Measurements from ENCODE around the gene ARVCF.
A peak's percentile ranks its signal among the peaks of the same experiment; 100 is the strongest.

The ARVCF gene

DNA sequence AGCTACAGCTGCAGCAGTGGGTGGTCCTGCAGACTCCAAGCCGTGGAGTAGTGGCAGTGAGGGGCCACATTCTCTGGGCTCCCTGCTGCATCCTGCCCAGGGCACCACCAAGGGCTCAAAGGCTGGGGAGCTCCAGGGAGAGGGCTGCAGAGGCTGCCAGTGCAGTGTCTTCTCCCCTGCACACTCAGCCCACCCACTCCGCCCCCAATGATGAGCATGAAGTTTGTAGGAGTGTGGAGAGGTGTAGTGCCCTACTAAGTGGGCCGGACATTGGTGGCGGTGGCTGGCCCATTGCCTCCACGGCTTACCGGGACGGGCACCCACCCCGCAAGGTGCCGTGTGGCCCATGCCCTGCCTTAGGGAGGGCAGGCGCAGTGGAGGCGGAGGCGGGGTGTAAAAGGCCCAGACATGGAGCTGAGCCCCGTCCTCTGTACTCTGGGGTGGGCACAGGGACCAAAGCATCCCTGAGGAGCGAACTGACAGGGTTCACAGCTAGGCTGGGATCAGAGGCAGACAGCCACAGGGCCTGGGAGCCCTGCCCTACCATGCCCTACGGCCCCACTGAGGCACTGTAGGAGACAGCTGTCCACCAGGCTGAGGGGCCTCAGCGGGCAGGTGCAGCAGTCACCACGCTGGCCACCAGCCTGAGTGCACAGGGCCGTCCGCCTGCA, 18.9 kb downstream of the ARVCF start:
- no peak for DNase-seq

DNA sequence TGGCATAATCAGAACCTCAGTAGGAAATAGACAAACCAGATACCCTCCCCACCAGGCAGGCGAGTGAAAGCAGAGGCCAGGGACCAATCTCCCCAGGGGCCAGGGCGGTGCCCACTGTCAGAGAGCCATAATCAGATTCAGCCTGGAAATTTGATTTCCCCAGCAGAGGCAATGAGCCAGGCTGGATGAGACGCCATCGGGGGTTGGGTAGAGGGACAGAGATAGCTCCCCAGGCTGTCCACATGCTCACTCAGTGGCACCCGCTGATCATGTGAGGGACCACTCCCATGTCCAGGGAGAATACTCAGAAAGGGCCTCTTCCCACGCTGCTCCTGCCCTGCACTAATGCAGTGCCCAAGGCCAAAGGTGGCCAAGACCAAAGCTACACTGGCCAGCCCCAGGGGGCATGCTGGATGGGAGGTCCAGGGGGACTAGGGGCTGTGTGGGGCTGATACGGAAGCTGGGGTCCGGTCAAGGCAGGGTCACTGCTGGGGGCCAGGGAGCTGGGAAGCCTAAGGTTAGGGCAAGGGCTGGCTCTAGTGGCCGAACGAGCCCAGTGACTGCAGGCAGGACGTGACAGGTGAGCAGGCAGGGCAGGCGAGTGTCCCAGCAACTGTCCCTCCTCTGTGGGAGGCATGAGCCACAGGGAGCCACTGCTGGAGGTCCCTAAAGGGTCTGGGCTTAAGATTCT, 19.8 kb downstream of the ARVCF start:
- no peak for DNase-seq

DNA sequence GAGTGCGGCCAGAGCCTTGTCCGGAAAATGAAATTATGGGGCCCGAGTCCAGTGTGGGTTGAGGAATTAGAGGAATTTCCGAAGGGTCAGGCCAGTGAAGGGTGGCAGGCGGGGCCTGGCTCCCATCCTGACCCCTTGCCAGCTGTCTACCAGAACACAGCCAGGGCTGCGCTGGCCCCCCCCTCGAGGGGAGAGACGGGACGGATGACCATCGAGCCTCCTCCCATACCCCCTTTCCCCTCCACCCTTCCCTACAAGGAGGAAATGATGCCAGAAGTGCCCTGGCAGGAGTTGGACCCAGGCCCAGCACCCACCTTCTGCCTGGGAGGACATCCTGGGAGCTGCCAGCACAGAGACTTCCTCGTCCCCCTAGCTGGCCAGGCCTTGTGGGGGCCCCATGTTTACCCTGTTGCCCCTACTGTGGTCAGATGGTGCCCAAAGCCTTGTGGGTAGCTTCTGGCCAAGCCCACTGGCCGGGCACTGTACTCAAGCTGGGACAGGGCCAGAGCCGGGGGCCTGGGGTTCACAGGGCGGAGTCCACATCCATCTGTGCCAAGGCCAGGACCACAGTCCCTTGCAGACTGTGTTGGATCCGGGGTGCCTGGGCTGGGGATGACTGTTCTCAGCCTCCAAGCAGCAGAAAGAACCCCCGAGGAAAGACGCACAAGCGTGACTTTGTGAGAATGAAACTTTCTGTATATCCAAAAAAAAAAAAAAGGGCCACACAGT, 20.8 kb downstream of the ARVCF start:
- no peak for DNase-seq

DNA sequence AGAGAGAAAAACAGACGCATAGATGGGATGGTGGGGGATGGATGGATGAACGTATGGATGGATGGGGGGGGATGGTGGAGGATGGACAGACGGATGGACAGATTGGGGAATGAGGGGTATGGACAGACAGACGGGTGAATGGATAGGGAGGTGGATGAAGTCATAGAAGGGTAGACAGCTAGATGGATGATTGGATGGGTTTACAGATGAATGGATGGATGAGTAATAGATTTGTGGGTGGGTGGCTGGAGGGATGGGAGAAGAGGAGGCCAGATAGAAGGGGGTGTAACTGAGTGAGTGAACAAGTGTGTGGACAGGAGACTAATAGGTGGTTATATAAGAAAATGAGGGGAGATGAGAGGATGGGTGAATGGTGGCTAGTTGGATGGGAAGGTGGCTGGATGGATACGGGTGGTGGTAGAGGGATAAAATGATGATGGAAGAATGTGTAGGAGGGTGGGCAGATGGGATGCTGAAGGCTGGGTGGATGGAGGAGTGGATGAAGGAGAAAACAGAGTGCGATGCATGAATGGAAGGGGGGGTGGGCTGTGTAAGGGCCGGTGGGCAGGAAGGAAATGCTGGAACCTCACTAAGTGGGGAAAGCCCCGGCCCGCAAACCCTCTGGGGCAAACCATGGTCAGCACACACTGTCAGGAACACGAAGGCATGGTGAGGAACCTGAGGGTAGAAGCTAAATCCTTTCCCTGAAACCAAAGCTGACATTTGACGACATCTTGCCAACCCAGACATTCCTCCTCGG, 21.6 kb downstream of the ARVCF start:
- no peak for DNase-seq

DNA sequence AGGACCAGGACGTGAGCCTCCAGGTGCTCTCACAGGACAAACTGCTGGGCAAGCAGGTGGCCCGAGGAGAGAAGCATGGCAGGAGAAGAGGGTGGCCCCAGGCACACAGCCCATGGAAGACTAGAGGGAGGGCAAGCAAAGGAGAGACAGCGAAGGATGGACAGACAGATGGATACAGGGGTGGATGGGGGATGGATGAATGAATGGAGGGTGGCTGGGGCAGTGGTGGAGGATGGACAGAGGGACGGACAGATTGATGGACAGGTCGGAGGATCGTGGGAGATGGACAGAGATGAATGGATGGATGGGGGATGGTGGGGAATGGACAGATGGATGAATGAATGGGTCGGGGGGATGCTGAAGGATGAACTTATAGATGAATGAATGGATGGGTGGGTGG, 22.7 kb downstream of the ARVCF start:
- no peak for DNase-seq

DNA sequence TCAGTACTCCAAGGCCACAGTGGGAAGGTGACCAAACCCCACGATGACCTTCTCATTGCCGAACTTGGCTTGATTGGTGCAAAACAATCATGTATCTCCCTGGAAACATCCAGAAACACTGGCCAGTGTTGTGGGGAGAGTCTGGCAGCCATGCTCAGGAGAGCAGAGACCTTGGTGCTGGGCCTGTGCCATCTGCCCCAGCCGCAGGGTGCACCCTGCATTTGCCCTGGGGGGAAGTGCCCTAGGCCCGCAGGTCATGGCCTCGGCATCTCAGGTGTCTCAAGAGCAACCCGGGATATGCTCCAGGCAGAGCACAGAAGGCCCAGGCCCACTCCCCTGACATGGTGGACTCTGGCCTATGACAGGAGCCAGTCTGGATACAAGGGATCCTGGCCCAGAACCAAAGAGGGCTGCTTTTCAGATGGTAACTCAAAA, 23.7 kb downstream of the ARVCF start:
- no peak for DNase-seq

DNA sequence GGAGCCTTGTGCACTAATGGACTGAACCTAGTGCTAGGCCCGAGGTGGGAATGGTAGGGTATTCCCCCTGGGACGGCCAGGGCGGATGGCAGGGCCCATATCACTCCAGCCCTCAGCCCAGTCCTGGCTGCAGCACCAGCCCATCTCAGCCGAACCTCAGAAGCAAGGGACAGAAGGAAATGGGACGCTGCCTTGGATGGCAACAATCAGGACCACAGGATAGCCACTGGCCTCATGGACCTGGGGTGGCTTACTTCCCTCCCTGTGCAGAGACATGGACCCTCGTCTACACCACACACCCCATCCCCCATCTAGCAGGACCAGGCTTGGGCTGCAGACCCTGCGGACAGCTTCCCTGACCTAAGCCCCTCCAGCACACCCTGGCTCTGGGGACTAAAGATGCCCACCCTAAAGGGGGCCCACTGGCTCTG, 24.1 kb downstream of the ARVCF start:
- DNase-seq, result no peak

DNA sequence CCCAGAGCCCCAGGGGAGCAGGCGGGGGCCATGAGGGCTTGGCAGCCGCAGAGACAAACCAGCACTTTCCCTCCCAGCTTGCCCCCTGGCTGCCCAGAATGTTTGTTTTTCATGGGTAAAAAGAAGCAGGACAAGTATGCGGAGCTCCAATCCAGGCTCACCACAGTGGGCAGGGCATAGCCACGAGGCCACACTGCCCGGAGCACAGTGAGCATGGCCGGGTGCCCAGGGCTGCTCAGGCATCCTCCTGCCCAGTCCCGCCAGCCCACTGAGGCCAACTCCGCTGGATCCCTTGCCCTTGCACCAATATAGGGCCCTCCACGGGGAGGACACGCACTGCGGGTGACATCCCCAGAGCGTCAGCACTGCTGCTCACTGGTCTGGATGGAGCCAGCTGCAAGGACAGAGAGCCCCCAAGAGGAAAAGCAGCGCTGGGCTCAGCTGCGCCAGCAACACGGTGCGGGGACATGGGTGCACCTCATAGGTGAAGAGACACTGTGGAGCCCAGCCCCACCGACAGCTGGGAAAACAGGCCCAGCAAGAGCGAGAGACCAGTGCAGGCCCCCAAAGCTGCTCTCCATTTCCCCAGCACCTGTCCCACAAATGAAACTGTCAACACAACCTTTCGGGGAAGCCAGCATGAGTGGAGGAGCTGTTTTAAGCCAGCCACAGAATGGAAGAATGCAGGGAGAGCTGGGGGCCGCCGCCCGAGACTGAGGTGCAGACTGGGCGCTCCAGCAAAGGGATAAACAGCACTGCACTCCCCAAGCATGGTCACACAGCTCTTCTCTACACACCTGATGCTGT, 24.8 kb downstream of the ARVCF start:
- DNase-seq, result no peak

DNA sequence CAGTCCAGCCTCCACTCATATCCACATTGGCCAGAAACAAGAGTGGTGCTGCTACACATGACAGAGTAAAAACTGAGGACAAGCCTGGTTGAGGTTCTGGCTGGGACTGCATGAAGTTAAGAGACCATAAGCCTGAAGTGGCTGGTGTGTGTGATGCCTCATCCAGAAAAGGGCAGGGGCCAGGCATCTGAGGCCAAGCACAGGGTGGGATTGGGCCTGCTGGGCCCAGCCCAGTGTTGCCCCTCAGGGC, 25.3 kb downstream of the ARVCF start:
- no peak for DNase-seq

DNA sequence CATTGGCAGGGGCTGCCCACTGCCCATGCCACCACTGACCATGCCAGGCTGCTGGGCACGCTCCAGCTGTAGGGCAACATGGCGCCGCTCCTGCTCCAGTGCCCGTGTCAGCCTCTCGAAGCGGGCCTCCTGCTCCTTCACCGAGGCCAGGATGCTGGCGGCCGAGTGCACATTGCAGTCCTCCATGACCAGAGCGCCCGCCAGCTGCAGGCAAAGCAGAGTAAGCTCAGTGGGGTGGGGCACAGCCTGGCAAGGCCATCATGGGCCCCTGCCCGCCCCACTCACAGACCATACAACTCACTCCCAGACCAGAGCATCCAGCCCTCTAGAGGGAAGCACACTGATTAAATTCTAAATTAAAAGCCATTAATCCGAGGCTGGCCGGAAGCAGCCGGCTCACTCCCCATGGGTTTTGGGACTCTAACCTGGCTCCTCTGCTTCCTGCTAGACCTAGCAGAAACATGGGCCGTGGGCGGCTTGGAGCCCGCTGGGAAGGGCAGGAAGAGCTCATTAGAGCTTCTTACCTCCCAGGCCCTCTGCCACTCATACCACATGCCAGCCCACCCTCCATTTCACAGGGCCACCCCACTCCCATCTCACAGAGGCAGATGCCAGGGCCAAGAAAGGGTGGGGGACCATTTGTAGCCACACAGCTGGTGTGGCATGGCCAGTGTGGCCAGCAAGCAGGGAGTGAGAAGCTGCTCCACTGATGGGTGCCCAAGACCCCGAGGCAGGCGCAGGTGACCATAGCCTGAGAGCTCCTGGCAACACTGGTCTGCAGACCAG, 25.8 kb downstream of the ARVCF start:
- no peak for DNase-seq

DNA sequence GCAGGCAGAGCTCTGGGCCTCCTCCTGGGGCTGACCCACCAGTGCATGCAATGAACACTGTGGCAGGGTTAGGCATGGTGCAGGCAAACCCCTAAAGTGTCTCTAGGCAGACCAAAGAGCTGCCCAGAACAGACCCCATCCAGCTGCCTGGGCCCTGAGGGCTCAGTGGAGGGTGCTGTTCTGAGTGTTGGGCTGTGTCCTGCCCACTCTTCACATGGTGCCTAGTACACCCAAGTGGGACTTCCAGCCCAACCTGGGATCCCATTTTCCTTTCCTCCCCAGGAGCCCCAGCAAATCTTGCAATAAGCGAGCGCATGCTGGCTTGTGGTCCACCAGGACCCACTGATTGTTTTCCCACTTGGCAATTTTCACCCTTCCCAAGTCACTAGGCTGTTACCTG, 26.4 kb downstream of the ARVCF start:
- DNase-seq, result no peak

DNA sequence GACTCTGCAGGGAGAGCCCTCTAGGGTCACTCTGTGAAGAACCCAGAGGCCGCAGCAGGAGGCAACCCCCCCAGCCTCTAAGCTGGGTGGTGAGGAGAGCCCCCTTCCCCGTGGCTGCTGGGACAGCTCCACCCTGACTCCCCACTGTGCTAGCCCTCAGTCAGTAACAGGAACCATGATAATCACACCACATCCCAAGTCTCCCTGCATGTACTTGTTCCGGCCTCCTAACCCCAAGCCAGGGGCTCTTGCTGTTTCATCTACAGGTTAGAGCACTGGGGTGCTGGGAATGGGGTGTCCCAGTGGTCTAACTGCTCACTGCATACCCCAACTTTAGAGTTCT, 26.9 kb downstream of the ARVCF start:
- DNase-seq, result no peak

DNA sequence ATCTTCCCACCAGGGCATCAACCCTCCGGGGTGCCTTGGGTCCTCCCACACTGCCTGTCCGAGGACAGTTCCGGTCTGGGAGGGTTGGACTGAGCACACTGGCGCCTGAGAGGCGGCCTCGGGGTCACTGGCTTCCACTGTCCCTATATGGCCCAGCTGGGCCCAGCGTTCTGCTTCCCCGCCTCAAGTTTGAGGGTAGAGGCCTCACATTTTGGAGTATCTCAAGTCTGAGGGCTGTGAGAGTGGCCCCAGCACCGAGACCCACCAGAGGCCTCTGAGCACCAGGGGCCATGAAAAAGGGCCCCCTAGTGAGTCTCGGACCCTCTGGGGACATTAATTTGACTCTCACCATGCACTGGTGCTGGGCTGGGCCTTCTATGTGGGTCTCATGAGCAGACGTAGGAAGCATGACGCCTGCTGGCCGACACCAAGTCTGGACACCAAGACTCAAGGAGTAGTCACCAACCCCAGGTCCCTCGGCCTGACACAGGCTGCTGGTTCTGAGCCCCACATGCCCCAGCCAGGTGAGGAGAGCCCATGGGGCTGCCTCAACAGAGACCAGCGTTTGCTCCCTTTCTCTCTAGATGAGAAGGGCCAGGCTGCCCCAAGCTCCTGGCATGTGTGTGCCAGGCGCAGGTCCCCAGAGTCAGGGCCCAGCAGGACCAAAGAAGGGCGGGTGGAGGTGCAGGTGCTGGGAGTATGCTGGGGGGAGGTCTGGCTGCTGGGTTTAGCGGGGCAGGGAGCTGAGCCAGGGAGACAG, 27.5 kb downstream of the ARVCF start:
- no peak for DNase-seq

DNA sequence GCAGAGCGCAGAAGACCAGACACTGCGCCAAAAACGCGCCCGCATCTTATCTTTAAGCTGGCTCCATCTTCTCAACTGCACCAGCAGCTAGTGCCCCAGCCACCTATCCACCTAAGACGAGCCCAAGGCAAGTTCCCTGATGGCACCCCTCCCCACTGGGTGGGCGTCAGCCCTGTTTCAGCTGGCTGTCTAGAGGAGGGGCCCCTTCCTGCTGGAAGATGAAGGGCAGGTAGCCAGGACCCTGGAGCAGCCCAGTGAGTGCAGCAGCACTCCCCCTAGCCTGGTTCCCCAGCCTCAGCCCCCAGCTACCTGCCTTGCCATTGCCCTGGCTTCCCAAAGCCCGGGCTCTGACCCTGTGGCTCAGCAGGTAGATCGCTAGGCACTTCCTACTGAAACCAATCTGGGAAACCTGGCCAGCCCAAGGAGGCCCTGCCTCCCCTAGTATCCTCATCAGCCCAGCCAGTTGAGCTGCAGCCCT, 28.3 kb downstream of the ARVCF start:
- no peak for DNase-seq

DNA sequence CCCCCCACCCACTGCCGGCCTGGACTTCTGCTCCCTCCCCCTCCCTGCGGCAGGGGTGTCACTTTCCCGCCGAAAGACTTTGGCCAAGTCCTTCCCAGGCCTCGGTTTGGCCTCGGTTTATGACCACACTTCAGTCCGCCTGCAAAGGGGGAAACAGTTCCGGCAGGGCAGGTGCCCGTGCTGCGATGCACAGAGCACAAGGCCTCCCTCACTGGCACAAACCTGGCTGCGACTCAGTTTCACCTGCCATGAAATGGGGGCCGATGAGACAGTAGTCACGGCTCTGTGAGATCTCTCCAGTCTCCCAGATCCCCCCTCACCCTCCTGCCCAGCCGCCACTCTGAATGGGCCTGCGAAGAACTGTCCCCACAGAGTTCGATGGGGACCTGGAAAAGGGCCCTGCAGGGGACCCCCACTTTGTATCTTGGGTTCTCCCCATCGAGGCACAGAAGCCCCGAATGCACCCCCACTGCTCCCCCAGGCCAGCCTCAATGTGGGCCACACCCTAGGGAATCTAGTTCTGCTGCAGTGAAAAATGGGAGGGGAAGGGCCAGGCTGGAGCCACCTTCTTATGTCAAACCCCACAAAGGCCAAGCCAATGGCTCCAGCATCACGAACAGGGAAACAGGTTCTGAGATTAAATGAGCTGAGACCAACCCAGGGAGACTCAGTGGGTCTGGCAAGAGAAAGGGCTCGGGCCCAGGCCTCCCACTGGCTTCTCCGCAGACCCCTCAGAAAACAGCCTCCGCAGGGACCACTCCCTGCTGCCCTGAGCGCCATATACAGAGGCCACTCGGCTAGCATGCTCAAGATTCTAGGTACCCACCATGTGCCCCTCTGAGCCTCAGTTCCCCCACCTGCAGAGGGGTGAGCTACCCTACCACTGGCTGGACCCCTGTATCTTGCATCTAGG, 29.0 kb downstream of the ARVCF start:
- no peak for DNase-seq

DNA sequence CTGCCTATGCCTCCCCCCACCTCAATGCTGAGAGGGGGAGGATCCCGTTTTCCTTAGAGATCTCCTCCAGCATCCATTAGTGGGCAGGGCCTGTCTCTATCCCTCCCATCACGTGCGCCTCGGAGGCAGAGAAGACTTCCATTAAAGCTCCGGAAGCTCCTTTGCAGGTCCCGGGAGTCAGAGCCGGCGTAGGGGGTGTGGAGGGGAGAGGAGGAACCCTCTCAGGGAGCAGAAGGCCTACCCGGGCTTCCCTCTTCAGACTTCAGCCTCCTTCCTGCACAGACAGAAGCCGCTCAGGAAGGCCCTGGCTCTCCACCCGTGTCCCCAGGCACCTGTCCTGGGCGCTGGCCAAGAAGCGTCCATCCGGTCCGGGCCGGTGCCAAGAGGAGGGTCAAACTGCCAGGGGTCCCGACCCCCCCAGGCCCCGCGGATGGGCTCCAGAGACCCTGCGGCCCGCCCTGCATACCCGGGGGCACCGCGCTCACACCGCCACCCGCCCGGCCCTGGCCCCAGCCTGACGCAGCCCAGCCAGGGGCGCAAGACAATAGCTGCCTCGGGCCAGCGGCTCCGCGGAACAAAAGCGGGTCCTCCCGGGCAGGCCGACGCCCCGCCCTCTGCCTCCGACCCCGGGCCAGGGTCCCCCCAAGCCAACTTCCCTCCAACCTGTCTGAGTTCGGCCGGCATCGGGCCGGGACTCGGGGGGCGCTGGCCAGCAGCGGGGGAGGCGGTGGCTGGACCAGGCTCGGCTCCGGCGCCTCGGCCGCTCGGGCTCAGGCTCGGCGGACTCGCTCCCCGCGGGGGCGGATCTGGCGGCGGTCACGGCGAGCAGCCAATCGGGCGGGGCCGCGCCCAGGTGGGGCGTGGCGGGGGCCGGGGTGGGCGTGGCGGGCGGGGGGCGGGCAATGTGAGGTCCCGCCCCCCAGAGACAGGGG, 29.9 kb downstream of the ARVCF start:
- peak; percentile 63 to 73 for DNase-seq

DNA sequence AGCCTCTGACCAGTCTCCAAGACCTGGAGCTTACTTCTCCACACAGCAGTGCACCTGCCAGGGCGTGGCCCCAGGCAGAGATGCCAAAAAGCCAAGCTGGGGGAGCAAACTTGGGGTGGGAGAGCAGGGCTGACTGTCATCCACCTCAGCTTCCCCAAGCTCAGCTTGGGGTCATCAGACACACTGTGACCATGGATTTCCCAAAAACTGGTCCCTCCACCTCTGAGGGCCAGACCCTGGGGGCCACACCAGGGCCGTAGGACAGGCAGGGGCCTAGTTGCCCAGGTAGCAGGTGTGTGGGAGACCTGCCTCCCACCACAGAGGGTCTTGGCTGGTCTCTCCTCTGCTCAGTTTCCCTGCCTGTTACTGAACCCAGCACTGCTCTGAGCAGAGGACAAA, 30.6 kb downstream of the ARVCF start:
- DNase-seq, result no peak

DNA sequence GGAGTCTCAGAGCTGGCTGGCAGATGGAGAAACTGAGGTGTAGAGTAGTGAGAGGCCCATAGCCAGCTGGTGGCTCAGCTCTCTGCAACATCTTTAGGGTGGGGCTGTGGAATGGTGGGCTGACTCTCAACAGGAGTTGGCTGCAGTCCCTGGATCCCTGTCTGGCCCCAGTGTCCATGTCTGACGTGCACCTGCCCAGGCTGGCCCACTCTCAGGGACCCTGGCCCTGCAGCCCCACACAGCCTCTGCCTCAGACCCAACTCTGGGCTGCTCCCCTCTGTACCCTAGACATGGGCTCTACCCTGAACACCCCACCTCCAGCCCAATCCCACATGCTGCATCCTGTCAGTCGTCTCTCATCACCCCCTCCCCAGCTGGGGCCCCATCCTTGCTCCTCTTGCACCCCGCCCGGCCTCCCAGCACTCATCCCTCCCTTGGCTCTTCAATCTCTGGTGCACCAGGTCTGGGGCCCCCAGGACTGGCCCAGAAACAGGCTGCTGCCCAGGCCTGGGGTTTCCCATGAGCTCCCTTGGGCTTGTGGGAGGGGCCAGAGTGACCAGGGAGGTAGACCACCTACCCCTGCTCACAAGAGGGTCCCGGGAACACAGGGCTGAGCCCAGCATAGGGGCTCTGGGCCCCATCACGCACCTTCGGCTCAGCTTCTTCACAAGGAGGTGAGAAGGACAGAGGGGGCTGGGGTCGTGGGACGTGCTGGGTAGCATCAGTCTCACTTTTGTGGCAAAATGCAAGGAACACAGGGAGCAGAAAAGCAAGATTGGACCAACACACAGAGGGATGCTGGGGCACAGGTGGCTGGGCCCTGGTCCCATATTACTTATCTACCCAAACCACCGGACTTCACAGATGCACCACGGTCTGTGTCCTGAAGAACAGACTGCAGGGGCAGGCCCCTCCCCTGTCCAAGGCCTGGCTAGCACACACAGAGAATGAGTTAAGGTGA, 31.5 kb downstream of the ARVCF start:
- no peak for DNase-seq
